ENCODE data around the gene RGS7.

The RGS7 gene

GRCh38 chr1:241253471-241253870, 103.5 kb downstream of the RGS7 start:
- no peak overlapping the region for H3K4me3 ChIP-seq (ENCODE audit: low read depth, low read length)
- peak; percentile 1 for DNase-seq (ENCODE audit: low read depth, low spot score)
- POLR2A ChIA-PET, result no interaction called here
- CTCF ChIA-PET, result no interaction called here
- no peak for TF ChIP-seq CTCF (IDR thresholded peaks at IDR 0.05; ENCODE audit: insufficient read depth, low read length, missing control alignments)

GRCh38 chr1:241250465-241250864, 106.5 kb downstream of the RGS7 start:
- ChIA-PET POLR2A (no interaction called here), CTCF (no interaction called here)
- no peak for TF ChIP-seq CTCF (IDR thresholded peaks at IDR 0.05; ENCODE audit: insufficient read depth, low read length, missing control alignments)
- DNase-seq (ENCODE audit: low read depth, low spot score), result no peak
- H3K4me3 ChIP-seq (ENCODE audit: low read depth, low read length), result no peak overlapping the region

GRCh38 chr1:241240069-241240468, 116.9 kb downstream of the RGS7 start:
- CTCF ChIA-PET, result no interaction called here
- no peak for TF ChIP-seq CTCF (IDR thresholded peaks at IDR 0.05; ENCODE audit: insufficient read depth, low read length, missing control alignments)

GRCh38 chr1:241237873-241238272, 119.1 kb downstream of the RGS7 start:
- POLR2A ChIA-PET, result no interaction called here
- H3K4me3 ChIP-seq (ENCODE audit: low read depth, low read length), result no peak overlapping the region
- TF ChIP-seq CTCF (IDR thresholded peaks at IDR 0.05; ENCODE audit: insufficient read depth, low read length, missing control alignments), result no peak
- CTCF ChIA-PET, result no interaction called here
- no peak for DNase-seq (ENCODE audit: low read depth, low spot score)

More at GRCh38 chr1:241240069-241240468, 116.9 kb downstream of the RGS7 start:
- H3K4me3 ChIP-seq (ENCODE audit: low read depth, low read length), result no peak overlapping the region
- POLR2A ChIA-PET, result no interaction called here
- no peak for DNase-seq (ENCODE audit: low read depth, low spot score)

- ChIA-PET POLR2A (no interaction called here), CTCF (no interaction called here)
- no peak for TF ChIP-seq CTCF (IDR thresholded peaks at IDR 0.05; ENCODE audit: insufficient read depth, low read length, missing control alignments)
- H3K4me3 ChIP-seq (ENCODE audit: low read depth, low read length), result no peak overlapping the region
- no peak for DNase-seq (ENCODE audit: low read depth, low spot score)
These were observed 121.6 kb downstream of the RGS7 start for GRCh38 chr1:241235256-241235897.

- ChIA-PET CTCF (no interaction called here), POLR2A (no interaction called here)
- TF ChIP-seq CTCF (IDR thresholded peaks at IDR 0.05; ENCODE audit: insufficient read depth, low read length, missing control alignments), result no peak
- no peak overlapping the region for H3K4me3 ChIP-seq (ENCODE audit: low read depth, low read length)
- no peak for DNase-seq (ENCODE audit: low read depth, low spot score)
These were observed 127.3 kb downstream of the RGS7 start for GRCh38 chr1:241229711-241230110.

Data from AG04449 (cell line).